Stimulated activated CD4-positive, alpha-beta T cell treated with anti-CD3 and anti-CD28 coated beads, TNF-alpha, amount 100 ng/mL, for 24 hours (primary cell): ENCODE measurements around the gene PBX3.
A peak's percentile ranks its signal among the peaks of the same experiment; 100 is the strongest.

Source experiments
- DNase-seq, 3 experiments: peaks; one replicate each; pipeline ENCODE4 v3.0.0-alpha.2; 2020; ENCODE audit warnings: low read depth in 3 of 3

PBX3 gene

DNA sequence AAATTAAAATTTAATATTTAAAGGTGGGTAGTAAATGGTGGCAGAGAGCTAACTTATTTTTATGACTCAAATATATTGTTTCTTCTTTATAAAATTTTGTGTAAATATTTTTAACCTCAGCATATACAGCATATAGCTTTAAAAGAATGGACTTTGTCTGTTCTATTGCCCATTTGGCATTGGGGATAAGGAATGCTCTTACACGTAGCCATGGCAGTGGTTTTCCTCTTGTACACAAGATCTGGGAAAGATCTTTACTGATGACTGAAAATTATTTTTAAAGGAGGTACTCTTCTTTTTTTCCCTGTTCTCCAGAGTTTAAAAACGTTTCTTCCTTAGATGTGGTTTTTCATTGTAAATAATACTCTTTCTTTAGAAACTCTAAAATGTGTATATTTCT is 75.0 kb downstream of the PBX3 start:
- no peak for DNase-seq

DNA sequence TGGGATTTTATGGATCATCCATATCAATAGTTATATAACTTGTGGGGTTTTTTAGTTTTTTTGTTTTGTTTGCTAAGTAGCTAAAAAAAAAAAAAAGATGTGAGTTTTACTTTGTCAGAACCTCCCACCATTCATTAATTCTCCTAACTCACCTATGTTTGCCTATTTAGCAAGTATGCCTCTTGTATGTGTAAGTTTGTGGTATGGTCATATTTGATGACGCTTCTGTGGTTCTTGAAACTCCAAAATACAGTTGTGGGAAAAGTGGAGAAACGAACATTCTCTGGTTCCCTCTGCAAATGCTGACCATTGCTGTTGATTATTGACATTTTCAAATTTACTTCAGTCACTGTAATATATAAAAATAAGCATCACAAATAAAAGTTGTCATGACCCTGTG is 75.7 kb downstream of the PBX3 start:
- DNase-seq = no peak

DNA sequence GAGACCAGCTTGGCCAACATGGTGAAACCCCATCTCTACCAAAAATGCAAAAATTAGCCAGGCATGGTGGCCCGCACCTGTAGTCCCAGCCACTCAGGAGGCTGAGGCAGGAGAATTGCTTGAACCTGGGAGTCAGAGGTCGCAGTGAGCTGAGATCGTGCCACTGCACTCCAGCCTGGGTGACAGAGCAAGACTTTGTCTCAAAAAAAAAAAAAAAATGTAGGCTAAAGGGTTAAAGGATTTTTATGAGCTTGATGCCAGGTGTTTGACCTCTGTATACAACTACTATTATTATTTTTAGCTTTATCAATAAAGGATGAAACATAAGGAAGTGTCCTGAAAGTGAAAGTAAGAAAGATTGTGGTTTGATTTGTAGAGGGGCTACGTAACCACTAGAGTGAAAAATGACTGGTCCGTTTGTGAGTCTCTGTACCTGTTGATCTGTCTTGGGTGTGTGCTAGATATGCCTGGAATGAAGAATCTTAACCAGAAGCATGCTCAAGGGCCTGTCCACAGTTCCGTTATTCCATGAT is 76.8 kb downstream of the PBX3 start:
- peak in 1 of 3 experiments; percentile 2 for DNase-seq

DNA sequence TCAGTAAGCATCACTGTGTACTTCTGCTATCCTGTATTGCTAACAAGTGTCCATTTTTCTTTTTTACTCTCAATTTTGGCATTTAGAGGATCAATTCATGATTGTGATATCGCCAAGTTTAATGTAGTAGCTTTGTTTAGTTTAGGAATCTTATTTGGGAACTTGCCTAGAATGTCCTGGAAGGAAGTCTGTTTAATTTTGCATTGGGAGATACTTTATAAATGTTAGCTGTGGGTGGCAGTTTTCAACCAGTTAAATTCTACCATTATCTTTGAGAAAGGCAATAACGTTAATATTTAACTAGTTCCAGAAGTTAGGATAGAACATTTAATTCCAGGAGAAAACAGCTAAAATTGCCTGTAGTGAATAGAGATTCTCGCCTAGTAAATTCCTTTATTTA is 78.6 kb downstream of the PBX3 start:
- DNase-seq = no peak

DNA sequence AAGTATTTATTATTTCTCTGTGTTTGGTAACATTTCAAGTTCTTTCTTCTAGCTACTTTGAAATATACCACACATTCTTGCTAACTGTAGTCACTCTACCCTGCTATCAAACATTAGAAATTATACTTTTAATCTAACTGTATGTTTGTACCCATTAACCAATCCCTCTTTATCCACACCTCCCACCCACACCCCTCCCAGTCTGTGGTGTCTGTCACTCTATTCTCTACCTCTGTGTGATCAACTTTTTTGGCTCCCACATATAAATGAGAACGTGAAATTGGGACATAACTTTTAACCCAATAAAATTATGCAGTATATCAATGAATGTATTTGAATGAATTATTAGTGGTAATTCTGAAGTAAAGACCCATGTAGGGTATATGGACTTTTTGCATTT is 79.7 kb downstream of the PBX3 start:
- DNase-seq = no peak

DNA sequence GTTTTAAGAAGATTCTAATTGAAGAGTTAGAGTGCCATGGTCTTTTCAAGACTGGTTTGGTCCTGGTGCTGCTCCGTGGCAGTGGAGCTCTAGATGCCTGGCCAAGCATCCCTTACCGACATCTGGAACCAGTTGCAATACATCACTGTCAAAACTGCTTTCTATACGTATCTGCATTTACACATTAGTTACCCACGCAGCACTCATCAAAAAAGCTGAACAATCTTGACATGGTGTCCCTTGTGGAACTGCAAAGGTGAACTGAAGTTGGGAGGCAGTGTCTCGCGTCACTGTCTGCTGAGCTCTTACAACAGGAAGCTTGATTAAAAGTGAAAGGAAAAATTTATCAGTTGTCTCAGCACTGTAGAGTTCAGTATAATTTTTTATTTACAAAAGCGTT is 82.6 kb downstream of the PBX3 start:
- DNase-seq = peak; percentile 19 to 38 (median 23)

DNA sequence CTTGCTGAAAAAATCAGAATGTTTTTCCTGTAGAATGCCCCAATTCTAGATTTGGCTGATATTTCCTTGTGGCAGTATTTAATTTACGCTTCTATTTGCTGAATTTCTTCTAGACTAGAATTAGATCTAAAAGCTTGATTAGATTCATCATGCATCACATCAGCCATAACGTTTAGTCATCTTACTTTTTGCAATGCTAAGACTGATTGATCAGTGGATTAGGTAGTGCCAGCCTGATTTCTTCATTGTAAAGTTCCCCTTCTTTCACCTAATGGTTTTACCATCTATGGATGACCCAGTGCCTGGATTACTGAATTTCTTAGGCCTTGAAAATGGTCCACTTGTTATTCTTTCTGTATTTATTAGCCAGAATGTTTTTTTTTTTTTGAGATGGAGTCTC is 83.9 kb downstream of the PBX3 start:
- no peak for DNase-seq

DNA sequence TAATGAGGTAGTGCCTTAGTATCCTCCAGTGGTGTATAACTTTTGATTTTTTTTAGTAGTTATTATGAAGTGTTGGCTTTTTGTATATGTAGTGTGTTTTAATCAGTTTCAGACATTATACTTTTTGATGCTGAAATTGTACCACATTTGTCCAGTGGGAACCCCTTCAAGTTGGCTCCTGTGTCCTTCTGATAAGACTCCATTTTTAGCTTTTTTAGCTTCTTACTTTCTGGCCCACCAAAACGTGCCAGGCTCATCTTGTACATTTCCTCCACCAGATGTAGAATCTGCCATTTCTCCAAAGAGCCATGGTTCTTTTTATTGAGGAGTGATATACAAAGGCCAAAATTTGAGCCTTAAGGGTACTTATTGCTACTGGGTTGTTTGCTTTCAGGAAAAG is 84.4 kb downstream of the PBX3 start:
- DNase-seq = no peak

DNA sequence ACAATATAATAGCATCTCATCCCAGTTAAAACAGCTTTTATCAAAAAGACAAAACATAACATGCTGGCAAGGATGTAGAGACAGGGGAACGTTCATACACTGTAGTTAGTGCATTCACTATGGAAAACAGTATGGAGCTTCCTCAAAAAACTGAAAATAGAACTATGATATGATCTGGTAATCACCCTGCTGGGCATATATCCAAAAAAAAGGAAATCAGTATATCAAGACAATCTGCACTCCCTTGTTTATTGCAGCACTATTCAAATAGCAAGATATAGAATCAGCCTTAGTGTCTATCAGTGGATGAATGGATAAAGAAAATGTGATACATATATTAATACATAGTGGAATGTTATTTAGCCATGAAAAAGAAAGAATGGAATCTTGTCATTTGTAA is 88.5 kb downstream of the PBX3 start:
- DNase-seq = no peak

DNA sequence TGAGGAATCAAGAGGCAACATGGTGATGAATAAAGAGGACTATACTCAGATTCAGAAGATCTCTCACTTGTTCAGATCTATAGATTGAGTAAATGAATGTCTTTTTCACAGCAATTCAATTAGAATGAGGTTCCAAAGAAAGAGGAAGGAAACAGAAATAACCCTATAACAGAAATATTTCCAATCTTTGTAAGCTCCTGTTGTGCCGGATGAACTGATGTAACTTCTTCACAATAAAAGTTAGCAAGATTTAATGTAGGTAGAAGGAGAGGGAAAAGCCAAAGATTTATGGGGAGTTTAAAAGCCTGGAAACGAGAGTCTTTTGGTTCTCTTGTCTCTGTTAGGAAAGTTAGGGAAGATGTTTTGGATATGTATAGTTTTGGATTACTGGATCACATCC is 92.1 kb downstream of the PBX3 start:
- DNase-seq = no peak

DNA sequence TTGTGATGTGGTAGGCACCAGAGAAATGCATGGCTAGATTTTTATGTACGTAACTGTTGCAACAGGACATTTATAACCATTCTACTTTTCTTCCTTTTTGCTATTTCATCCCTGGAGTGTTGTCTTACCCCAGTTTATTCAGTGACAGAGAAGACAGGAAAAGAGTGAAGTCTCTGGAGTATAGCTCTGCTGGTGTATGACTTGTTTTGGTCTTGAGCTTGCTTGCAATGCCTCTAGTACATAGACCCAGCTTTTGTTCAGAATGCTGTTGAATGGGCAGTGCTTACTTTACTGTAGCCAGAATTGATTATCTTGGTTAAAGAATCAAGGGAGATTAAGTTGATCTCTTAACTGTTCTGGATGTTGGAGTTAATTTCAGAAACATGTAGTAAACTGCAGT is 94.3 kb downstream of the PBX3 start:
- DNase-seq = no peak

DNA sequence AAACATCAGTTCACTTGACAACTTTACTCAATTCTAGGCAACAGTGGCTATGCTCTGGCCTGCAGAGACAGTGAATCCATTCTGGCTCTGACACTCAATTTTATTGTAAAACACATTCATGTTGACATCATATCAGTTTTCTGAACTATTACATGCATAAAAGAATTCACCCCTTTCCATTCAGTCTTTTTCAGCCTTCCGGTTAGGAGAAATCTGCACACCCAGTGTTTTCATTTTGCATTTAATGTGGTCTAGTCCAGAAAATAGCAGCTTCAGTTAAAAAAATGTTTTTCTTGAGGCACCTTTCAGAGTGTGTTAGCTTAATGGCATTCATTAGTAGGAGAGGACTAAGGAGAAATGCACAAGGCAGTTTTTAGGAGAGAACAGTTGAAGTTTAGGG is 95.1 kb downstream of the PBX3 start:
- DNase-seq = no peak

DNA sequence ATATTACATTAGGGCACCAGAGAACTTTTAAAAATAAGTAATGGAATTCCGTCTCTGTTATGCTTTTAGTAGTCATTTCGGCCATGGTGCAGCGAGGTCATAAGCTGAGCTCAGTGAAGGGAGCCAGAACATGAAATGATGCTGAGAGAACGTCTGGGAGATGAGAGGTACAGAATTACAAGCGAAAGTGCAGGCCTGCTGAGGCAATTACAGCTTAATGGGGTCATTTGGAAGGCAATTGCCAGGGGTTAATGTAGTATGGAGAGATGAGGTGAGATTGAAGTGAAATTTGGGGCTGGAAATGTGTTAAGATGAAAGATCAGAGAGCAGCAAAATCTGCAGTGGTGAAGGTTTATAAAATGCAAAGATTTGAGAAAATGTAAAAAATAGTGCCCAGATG is 96.5 kb downstream of the PBX3 start:
- no peak for DNase-seq

DNA sequence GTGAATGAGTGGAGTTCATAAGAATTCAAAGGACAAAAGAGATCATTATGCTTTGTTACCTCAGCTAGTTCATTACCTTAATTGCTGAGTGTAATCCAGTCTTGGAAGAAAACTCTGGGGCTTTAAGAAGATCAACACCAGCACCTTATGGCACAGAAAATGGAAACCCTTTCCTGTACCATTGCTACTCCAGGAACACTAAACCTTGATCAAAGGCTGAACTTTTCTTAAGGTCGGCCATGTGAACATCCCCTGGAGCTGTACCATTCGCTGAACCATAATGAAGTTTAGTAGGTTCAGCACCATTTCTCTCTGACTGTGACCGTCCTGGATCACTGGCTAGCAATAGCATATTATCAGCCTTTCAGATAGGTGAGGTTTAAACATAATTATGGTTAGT is 97.4 kb downstream of the PBX3 start:
- DNase-seq = no peak

DNA sequence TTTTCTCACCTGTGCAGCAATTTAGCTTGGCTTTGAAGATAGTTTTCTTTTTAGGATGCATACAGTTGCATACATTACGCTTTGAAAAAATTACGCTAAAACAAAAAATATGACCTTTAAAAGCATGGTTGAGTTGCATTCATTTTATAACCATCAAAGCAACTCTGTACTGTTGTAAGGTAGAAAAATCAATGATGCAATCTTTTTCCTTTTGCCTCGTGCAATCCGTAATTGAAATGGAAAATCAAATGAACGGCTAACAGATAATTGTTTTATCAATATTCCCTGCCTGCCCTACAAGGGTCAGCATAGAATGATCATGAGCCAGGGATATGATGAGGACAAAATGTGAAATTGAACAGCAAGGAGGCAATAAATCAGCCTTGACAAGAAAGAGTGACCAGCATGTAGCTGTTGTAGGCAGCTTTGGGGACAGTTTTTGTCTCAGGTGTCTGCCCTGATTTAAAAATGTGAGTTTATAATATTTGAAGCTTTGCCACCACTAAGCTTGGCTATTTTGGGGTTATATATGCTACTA is 98.2 kb downstream of the PBX3 start:
- no peak for DNase-seq

DNA sequence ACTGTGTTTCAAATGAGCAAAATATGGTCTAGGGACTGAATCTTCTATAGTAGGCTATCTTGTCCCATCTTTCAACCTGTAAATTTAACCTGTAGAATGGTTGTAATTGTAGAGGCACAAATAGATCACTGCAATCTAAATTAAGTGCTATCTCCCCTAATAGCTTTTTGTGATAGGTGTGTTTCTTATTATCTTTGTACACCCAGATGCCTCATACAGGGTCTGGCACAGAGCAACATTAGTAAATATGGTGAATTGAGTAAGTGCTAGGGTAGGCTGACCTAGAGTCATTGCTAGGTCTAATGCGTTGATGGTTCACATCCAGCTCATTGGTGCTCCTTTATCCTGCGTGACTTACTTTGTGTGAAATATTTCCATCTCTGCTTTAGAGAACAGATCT is 100.6 kb downstream of the PBX3 start:
- DNase-seq = no peak

DNA sequence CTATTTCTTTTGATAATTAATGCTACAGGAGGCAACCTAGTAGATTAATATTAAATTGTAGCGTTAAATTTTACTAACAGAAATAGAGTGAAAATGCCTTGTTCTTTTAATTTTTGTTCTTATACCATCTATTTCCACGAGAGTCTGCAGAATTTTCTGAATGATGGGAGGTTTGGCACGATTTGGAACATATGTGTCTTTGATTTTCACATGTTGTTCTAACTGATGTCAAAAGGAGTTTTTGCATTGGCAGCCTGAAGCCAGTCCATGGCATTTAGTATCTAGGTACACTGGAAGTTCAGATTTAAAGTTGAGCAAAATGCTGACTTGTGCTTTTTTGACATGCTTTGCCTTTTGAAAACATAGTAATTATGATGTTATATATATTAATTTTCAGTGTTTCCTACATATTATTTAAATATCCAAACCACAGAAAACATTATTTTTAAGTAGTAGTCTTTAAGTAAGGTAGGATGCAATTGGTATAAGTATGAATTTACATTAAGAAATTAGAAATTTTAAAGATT is 103.0 kb downstream of the PBX3 start:
- no peak for DNase-seq

DNA sequence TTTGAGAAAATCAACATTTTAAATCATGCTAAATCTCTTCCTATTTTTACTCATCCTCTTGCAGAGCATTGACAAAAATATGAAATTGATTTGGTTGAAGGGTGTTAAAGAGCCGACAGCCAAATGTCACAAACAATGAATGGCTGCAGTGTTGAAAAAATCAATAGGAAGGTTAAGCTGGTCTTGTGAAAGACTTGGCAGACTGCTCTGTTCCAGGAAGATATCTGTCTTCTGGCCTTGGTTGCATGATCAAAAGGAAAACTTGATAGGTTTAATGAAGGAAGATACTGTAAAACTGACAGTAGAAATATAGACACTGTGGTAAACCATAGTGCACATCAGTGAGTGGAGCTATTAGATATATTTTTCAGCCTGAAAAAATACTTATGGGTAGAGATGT is 103.6 kb downstream of the PBX3 start:
- no peak for DNase-seq

DNA sequence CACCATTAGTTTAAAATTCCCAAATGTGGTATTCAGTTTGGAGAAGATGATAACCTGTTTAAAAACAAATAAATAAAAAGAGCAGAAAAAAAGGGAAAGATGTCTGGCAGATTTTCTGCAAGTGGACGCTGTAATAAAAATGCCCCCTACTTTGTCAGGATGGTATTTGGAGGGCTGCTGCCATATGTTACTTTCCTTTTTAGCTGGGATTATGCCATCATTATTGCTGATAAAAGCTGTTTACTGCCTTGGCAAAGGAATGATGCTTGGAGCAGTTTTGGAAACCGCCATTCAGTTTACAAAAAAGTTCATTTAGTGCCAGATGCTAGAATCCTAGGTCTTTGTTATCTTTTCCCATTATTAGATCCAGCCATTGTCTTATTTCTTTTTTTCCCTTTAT is 104.8 kb downstream of the PBX3 start:
- no peak for DNase-seq

DNA sequence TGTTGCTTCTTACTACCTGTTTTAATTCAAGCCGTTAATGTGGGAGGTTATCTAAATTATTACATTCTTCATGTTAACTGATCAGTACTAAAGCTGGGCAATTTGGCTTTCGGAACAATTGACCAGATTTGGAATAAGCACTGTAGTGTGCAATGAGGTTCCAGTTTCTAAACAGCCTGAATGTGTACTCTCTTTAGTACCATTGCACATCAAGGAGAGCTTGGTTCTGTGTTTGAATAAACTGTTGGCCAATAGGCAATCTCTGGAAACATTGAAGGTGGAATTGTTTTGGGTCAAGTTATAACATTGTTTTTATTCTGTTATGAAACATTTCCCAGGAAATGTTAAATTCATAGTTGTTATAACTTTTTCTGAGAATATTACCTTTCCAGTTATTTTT is 105.2 kb downstream of the PBX3 start:
- DNase-seq = no peak

DNA sequence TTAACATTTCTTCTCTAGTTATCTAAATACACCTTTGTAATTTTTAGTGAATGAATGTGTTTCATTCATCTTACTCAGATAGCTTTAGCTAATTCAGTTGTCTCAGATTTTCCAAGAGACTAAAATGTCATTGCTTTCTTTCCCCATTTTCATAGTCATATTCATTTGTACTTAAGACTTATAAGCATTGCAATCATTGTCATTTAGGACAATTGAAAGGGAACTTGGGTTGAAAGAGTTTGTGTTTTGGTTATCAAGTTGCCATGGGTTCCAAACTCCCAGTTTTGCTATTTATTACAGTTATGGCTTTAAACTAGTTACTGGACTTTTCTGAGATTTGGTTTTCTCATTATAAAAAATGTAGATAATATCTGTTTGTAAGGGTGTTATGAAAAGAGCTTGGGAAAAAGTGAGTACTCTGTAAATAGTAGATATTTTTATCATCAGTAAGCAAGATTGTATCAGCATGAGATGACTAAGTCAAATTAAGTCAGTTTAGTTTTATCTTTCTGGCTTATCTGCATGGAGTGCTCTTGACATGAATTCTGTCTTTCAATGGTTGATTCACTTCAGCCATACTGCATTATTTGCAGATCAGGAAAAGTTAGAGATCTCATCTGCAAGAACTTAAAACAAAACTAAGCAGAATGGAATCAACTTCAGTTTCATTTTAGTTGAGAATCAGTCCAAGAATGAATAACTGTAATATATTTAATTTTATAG is 107.5 kb downstream of the PBX3 start:
- DNase-seq = no peak

DNA sequence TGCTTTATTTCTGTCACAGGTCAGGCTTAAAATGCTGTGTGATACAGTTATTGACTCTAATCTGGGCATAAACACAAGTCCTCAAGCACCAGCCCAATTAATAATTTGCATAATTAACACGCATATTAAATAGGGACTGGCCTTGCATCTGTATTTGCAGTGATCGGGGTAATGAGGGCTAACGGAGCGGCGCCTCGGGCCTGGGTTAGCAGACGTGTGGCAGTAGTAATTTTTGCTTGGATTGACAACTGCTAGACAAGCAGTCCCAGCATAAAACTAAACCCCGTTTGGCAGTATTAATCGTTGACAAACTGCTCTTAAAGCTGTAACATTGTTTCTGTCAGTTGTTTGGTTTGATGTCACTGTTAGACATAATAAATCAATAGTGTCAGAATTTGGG is 109.2 kb downstream of the PBX3 start:
- no peak for DNase-seq

DNA sequence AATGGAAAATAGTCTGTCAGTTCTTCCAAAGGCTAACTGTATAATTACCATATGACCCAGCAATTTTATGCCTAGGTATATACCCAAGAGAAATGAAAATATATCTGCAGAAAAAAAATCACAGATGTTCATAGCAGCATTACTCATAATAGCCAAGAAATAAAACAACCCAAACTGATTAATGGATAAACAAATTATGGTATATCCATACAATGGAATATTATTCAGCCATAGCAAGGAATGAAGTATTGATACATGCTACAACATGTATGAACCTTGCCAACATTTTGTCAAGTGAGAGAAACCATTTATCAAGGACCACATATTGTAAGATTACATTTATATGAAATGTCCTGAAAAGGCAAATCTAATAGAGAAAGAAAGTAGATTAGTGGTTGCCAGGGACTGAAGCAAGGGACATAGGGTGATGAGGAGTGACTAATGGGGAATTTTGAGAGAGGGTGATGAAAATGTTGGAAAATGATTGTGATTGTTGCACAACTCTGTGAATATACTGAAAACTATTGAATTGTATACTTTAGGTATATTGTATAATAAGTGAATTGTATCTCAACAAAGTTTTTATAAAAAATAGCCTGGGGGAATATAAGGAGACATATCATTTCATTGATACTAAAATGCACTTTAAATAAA is 114.4 kb downstream of the PBX3 start:
- DNase-seq = no peak
